Right forelimb (tissue), 1 donor: ENCODE results near the gene UGT2A2.
"Not testable (repeated sequence)": the region's sequence is repeated elsewhere in the genome, so short reads cannot be mapped to it uniquely, and the experiment has no call there.

Experiments
- DNase-seq: peaks from one replicate; pipeline ENCODE4 v3.0.0-alpha.2; 2018

UGT2A2 gene

DNA sequence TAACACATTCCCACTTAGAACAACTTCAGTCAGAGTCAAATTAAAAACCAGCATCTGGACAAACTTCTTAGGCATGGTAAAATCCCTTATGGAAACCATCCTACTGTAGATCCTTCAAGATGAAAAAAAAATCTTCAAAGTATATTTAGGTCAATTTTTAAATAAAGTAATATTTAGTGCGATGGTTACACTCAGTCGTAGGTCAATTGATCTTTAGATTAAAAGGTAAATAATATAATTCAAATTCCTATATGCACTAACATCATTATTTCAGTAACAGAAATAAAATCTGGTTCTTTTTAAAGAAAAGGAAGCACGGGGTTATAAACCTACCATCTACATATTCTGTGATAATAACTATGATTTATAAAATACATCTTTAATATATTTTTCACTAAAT lies at the start of gene UGT2A2:
Gene UGT2A2, minus strand, starts transcription at position 101 of the 400 bp plus-strand sequence. Its CDS starts 2 bp downstream, at position 99.
- no peak for DNase-seq

- no peak for DNase-seq
Observed at GRCh38 chr4:69684804-69685203, 45.4 kb upstream of the UGT2A2 start.

- no peak for DNase-seq
Observed at GRCh38 chr4:69668680-69669079, 29.2 kb upstream of the UGT2A2 start.

- not testable (repeated sequence) for DNase-seq
Observed at GRCh38 chr4:69664009-69664408, 24.6 kb upstream of the UGT2A2 start.

GRCh38 chr4:69661130-69661803 lies 21.8 kb upstream of the UGT2A2 start:
- not testable (repeated sequence) for DNase-seq

GRCh38 chr4:69658133-69658532 lies 18.7 kb upstream of the UGT2A2 start:
- DNase-seq: no peak

DNA sequence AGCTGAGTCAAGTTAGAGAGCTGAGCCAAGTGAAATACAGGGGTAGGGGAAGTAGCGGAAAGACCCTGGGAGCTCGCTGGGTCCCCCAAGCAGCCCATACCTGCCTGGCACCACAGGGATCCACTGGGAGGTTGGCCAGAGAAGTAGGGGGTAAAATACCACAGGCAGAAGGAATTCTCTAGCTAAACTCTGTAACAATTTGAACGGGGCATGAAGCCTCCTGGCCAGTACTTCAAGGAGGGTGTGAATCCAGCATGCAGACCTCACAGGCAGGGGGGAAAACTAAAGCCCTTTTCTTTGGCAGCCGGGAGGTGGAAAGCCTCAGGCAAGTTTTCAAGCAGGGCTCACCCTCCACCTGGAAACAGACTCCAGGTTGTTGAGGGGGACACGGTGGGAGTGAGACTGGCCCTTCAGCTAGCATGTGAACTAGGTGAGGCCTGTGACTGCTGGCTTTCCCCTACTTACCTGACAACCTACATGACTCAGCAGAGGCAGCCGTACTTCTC lies 17.3 kb upstream of the UGT2A2 start:
- DNase-seq: no peak

DNA sequence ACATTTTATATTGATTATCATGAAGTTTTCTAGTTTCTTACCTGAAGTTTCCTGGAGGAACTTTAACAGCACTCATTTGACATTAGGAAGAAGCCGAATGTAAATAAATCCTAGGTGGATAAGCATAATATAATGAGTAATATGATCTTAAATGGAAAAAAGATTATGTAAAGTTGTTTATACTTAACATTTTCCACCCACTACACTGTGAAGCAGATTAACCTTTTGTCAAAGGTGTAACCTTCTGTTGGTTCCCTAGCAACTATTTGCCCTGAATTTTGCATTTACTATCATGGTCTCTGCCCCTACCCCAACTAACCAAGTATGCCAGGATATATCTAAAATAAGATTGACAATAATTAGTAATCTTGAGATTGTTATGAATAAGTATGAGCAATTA lies 13.7 kb upstream of the UGT2A2 start, which contains the start of gene UGT2A1:
Gene UGT2A1, minus strand, starts transcription at position 101 of the 400 bp plus-strand sequence. CDS start 5,603 bp downstream, outside the sequence.
- DNase-seq: no peak

DNA sequence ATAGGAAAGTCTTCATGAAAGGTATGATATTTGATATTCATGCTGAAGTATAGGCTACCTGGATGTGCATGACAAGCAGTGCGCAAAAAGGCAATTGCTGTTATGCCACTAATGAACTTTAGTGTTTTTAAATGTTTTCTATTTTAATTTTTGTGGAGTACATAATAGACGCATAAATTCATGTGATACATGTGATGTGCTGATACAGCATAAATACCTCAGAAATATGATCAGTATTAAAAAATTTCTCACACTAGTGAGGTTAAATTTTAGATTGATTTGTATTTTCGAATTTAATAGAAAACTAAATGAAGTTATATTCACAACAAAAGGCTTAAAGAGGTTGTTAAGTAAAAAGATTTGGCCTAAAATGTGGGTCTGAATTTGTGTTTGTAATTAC lies 11.4 kb upstream of the UGT2A2 start:
- no peak for DNase-seq

DNA sequence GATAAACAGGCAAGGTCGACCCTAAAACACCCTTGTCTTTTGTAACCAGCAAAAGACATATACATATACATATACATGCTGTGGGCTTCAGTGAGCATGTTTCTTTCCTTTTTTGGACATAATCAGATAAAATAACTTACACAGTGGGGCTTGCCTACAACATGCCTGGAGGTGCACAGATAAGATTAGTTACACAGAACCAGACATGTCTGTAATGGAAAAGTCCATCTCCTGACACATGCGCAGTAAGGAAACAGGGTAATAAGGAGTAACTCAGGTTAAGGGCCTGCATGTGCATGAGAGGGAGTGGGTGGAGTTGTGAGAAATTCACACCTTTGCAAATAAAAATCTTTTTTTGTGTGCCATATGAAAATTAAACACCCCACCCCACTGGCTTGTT lies 10.2 kb upstream of the UGT2A2 start:
- DNase-seq: no peak

GRCh38 chr4:69649207-69649606 lies 9.8 kb upstream of the UGT2A2 start:
- DNase-seq: no peak

- no peak for DNase-seq
Observed at GRCh38 chr4:69642961-69643360, 3.5 kb upstream of the UGT2A2 start.

DNA sequence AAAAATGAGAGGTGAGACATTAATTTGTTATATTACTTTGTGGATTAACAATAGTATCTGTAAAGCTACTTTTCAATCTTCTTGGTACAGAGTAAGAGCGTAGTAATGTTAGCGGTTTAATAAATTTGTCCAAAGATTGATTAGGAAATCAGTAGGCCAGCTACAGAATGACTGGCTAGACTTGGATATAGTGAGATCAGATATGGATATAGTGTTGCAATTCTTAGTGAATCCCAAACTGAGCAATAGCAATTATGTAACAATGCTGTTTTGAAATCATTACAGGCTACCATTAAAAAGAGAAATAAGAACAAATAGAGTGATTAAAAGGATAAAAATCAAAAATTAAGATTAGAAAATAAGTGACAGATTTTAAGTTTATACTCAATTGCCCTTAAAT lies 847 bp upstream of the UGT2A2 start:
- DNase-seq: no peak

DNA sequence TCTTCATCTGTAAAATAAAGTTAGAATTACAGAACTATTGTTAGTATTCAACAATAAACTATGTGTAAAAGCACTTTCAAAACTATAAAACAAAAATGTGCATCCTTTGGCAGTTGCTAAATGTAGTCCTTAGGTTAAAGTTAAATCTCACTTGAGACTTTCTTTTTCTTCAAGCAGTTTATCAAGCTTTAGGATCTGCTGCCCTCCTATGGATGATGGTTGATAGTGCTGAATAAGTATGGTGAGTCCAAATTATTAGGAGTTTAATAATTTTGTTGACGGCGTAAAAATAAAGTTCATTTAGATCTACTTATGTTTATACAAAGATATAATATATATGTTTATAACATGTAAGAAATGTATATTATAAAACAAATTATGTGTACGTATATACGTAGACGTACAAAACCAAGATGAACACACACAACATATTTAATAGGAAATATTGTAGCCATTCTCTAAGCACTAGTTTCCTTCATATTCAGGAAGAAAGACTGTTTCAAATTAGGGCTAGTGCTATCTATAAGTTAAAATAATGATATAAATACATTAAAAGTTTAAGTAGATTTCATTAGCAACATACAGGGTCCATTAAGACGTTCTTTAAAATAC lies 22.3 kb downstream of the UGT2A2 start:
- DNase-seq: no peak

GRCh38 chr4:69610484-69610883 lies 29.0 kb downstream of the UGT2A2 start:
- no peak for DNase-seq

GRCh38 chr4:69601065-69601464 lies 38.4 kb downstream of the UGT2A2 start:
- no peak for DNase-seq

- no peak for DNase-seq
Observed at GRCh38 chr4:69600013-69600412, 39.4 kb downstream of the UGT2A2 start.

- no peak for DNase-seq
Observed at GRCh38 chr4:69594382-69594781, 45.1 kb downstream of the UGT2A2 start.

- no peak for DNase-seq
Observed at GRCh38 chr4:69591364-69591763, 48.1 kb downstream of the UGT2A2 start.

- DNase-seq: no peak
Observed at GRCh38 chr4:69589884-69590283, 49.6 kb downstream of the UGT2A2 start.

GRCh38 chr4:69584135-69584534 lies 55.3 kb downstream of the UGT2A2 start:
- DNase-seq: no peak

DNA sequence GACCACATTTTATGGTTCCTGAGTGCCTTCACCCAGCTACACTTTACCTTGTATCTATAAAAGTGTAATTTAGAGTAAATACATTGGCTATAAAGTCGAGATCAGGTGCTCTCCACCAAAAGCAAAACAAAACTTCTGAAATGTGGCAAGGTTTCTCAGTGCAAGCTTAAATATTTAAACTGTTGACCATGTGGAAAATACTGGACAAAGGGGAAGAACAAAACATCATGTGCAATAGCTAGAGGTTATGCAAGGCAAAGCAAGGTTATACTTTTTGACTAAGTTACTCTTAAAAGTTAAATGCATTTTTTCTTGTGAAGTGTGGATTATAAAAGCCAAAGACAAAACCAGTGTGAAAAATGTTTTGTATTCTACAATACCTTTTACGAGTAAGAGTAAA lies 55.9 kb downstream of the UGT2A2 start:
- no peak for DNase-seq

DNA sequence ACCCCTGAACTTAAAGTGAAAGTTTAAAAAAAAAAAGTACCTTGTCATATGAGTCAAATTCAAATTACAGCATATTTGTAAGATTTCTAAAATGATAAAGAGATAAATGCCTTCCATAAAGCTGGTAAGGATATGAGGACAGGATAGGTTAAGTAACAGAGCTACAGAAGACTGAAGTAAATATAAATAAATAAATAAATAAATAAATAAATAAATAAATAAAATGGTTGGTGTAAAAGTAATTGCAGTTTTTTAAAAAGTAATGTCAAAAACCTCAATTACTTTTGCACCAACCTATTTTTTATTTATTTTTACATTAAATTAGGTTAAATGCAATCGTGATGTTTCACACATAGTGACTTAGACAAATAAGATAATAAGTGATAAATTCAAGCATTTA lies 62.2 kb downstream of the UGT2A2 start:
- DNase-seq: no peak

DNA sequence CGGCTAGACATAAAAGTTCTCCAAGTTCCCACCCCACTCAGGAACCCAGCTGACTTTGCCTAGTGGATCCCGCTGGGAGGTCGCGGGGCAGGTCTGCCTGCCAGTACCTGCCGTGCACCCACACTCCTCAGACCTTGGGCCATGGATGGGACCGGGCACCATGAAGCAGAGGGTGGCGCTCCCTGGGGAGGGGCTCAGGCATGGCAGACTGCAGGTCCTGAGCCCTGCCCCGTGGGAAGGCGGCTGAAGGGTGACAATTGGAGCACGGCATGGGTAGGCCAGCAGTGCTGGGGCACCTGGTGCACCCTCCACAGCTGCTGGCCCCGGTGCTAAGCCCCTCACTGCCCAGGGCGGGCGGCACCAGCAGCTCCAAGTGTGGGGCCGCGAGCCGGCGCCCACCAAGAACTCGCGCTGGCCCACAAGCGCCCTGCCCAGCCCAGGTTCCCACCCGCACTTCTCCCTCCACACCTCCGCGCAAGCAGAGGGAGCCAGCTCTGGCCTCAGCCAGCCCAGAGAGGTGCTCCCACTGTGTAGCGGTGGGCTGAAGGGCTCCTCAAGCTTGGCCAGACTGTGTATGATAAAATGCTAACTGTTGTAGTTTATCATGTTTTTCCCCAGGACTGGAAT lies 63.1 kb downstream of the UGT2A2 start:
- no peak for DNase-seq
